Loucy (cell line): ENCODE measurements around the gene NME3.

Experiments
- H2AFZ ChIP-seq: fragments of 200-600 bp; sonication (generic); 2 replicates; pipeline ENCODE4 v1.6.0; 2016; ENCODE audit warnings: antibody characterized with exemption, mild to moderate bottlenecking, low read length, moderate library complexity
- H3F3A ChIP-seq: fragments of 200-600 bp; 2 replicates; pipeline ENCODE4 v1.6.0; 2016; ENCODE audit warnings: antibody characterized with exemption, low read depth, mild to moderate bottlenecking
- H3K27me3 ChIP-seq: fragments of 200-600 bp; sonication (generic); 2 replicates; pipeline ENCODE4 v1.6.1; 2014; ENCODE audit warnings: low read length, mild to moderate bottlenecking; ENCODE audit not compliant: insufficient read depth, poor library complexity, severe bottlenecking
- H3K36me3 ChIP-seq: fragments of 200-600 bp; sonication (generic); 2 replicates; pipeline ENCODE4 v1.6.1; 2016; ENCODE audit warnings: low read length; ENCODE audit not compliant: insufficient read depth
- H3K4me1 ChIP-seq: fragments of 200-600 bp; sonication (generic); 2 replicates; pipeline ENCODE4 v1.5.1; 2014; ENCODE audit warnings: low read length, mild to moderate bottlenecking; ENCODE audit not compliant: insufficient read depth, poor library complexity, severe bottlenecking
- H3K4me2 ChIP-seq: fragments of 200-600 bp; sonication (generic); 2 replicates; pipeline ENCODE4 v1.6.0; 2014; ENCODE audit warnings: antibody characterized with exemption, low read length, low read depth, mild to moderate bottlenecking; ENCODE audit not compliant: poor library complexity, severe bottlenecking
- H3K4me3 ChIP-seq: fragments of 200-600 bp; sonication (generic); 2 replicates; pipeline ENCODE4 v1.5.1; 2014; ENCODE audit warnings: low read length, mild to moderate bottlenecking, mixed read lengths; ENCODE audit not compliant: poor library complexity, severe bottlenecking
- H3K79me2 ChIP-seq: fragments of 200-600 bp; sonication (generic); 2 replicates; pipeline ENCODE4 v1.6.1; 2014; ENCODE audit warnings: low read length; ENCODE audit not compliant: insufficient read depth
- H3K9ac ChIP-seq: fragments of 200-600 bp; sonication (generic); 2 replicates; pipeline ENCODE4 v1.6.0; 2014; ENCODE audit warnings: mild to moderate bottlenecking, low read depth, low read length, moderate library complexity; ENCODE audit not compliant: poor library complexity, severe bottlenecking
- H3K9me2 ChIP-seq: fragments of 200-600 bp; sonication (generic); replicated peaks from 2 replicates; pipeline ENCODE4 v1.6.1; 2016; ENCODE audit warnings: low read depth, low read length, mixed read lengths
- H3K9me3 ChIP-seq: fragments of 200-600 bp; sonication (generic); 2 replicates; pipeline ENCODE4 v1.6.1; 2014; ENCODE audit warnings: mild to moderate bottlenecking, antibody characterized with exemption, low read length, low read depth; ENCODE audit not compliant: insufficient read depth
- H4K20me1 ChIP-seq: fragments of 200-600 bp; sonication (generic); 2 replicates; pipeline ENCODE4 v1.6.0; 2014; ENCODE audit warnings: antibody characterized with exemption, low read length, mild to moderate bottlenecking; ENCODE audit not compliant: insufficient read depth, poor library complexity, severe bottlenecking
- CTCF ChIP-seq: fragments of 200-600 bp; sonication (generic); conservative IDR thresholded peaks from 2 replicates; pipeline ENCODE4 v1.5.1; 2014; ENCODE audit warnings: mild to moderate bottlenecking, antibody characterized with exemption, low read length
- EZH2phosphoT487 ChIP-seq: fragments of 200-600 bp; IDR thresholded peaks from 2 replicates; pipeline ENCODE4 v1.6.1; 2018; ENCODE audit warnings: antibody characterized with exemption, mild to moderate bottlenecking, moderate library complexity, borderline replicate concordance

The NME3 gene

GRCh38 chr16:1723450-1724147, 47.7 kb downstream of the NME3 start:
- Histone ChIP-seq H3K4me1 (peaks cover 4% of the 10 kb centered on the region), H4K20me1 (no peaks in the 10 kb centered on the region), H2AFZ (no peak overlapping the region), H3K27me3 (no peaks in the 10 kb centered on the region), H3K9ac (no peak overlapping the region), H3K4me2 (no peak overlapping the region), H3K36me3 (peaks cover 4% of the 10 kb centered on the region; the same call in 1 of the 2 replicates), H3F3A (no peaks in the 10 kb centered on the region), H3K4me3 (no peak overlapping the region), H3K9me2 (no peaks in the 10 kb centered on the region), H3K9me3 (no peaks in the 10 kb centered on the region), H3K79me2 (peaks cover 4% of the 10 kb centered on the region; the same call in 1 of the 2 replicates)
- TF ChIP-seq CTCF (peak; percentile 63), EZH2phosphoT487 (no peak)

- Histone ChIP-seq H3K9me2 (no peaks in the 10 kb centered on the region), H3K9me3 (no peaks in the 10 kb centered on the region), H3F3A (no peaks in the 10 kb centered on the region), H3K79me2 (peaks cover 4% of the 10 kb centered on the region; the same call in 1 of the 2 replicates), H2AFZ (no peak overlapping the region), H3K4me3 (no peak overlapping the region), H3K9ac (no peak overlapping the region), H3K4me1 (peaks cover 4% of the 10 kb centered on the region), H3K4me2 (no peak overlapping the region), H3K27me3 (no peaks in the 10 kb centered on the region), H3K36me3 (peaks cover 4% of the 10 kb centered on the region; the same call in 1 of the 2 replicates), H4K20me1 (no peaks in the 10 kb centered on the region)
- TF ChIP-seq CTCF (no peak), EZH2phosphoT487 (no peak)
Observed at GRCh38 chr16:1721372-1721771, 50.0 kb downstream of the NME3 start.
